SKM-1 treated with dmso at 0.1 percent for 144 hours (cell line): ENCODE data around the gene ZEB2.

ENCODE experiments used
- DNase-seq: peaks from one replicate; lab custom pipeline; 2025; ENCODE audit not compliant: unreplicated experiment; lab: John Stamatoyannopoulos, UW

ZEB2 gene

GRCh38 chr2:144453486-144454158, 66.3 kb downstream of the ZEB2 start:
- no peak for DNase-seq

- DNase-seq: no peak
Measured at GRCh38 chr2:144452989-144453336, 67.0 kb downstream of the ZEB2 start.

- no peak for DNase-seq
Measured at GRCh38 chr2:144452169-144452988, 67.5 kb downstream of the ZEB2 start.

GRCh38 chr2:144451443-144451842, 68.5 kb downstream of the ZEB2 start:
- no peak for DNase-seq

- no peak for DNase-seq
Measured at GRCh38 chr2:144449028-144449406, 70.9 kb downstream of the ZEB2 start.

- no peak for DNase-seq
Measured at GRCh38 chr2:144448389-144449027, 71.4 kb downstream of the ZEB2 start.

GRCh38 chr2:144447535-144447934, 72.4 kb downstream of the ZEB2 start:
- DNase-seq: no peak

- no peak for DNase-seq
Measured at GRCh38 chr2:144446136-144446535, 73.8 kb downstream of the ZEB2 start.

- no peak for DNase-seq
Measured at GRCh38 chr2:144445196-144445595, 74.7 kb downstream of the ZEB2 start.

GRCh38 chr2:144443837-144444817, 75.8 kb downstream of the ZEB2 start:
- no peak for DNase-seq

GRCh38 chr2:144441711-144442141, 78.2 kb downstream of the ZEB2 start:
- DNase-seq: no peak

GRCh38 chr2:144439993-144440392, 79.9 kb downstream of the ZEB2 start:
- no peak for DNase-seq

GRCh38 chr2:144438801-144439631, 80.9 kb downstream of the ZEB2 start:
- no peak for DNase-seq

GRCh38 chr2:144437636-144438035, 82.3 kb downstream of the ZEB2 start:
- DNase-seq: no peak

GRCh38 chr2:144434425-144435222, 85.3 kb downstream of the ZEB2 start:
- no peak for DNase-seq

GRCh38 chr2:144432921-144433320, 87.0 kb downstream of the ZEB2 start:
- no peak for DNase-seq

- no peak for DNase-seq
Measured at GRCh38 chr2:144431998-144432397, 87.9 kb downstream of the ZEB2 start.

- DNase-seq: no peak
Measured at GRCh38 chr2:144431392-144431783, 88.5 kb downstream of the ZEB2 start.

- no peak for DNase-seq
Measured at GRCh38 chr2:144430722-144431391, 89.1 kb downstream of the ZEB2 start.
